HepG2 (cell line): ENCODE data around the gene CYTH1.

Experiments used
- AKNA ChIP-seq: sonication (generic); formaldehyde crosslinking; IDR thresholded peaks from 2 replicates; pipeline ENCODE4 v1.4.0; 2020; ENCODE audit warnings: missing genetic modification reagents, borderline replicate concordance
- CEBPZ ChIP-seq: IDR thresholded peaks from 2 replicates; pipeline ENCODE4 v1.6.1; 2012; ENCODE audit warnings: low read length, improper control_type of control experiment
- FOXA1 ChIP-seq, 2 experiments: fragments of 450-650 bp in 1 of 2; sonication (generic) in 1 of 2; formaldehyde crosslinking in 1 of 2; IDR thresholded peaks; 2 replicates each; pipeline versions ENCODE4 v1.4.0 to v1.6.1; 2016 to 2020; ENCODE audit warnings: missing genetic modification reagents in 1 of 2
- HMG20B ChIP-seq: conservative IDR thresholded peaks from 2 replicates; pipeline ENCODE4 v1.6.1; 2016; ENCODE audit warnings: missing genetic modification reagents, missing compliant biosample characterization
- ISX ChIP-seq: sonication (generic); formaldehyde crosslinking; conservative IDR thresholded peaks from 2 replicates; pipeline ENCODE4 v1.5.0; 2020; ENCODE audit warnings: missing genetic modification reagents
- PATZ1 ChIP-seq: sonication (generic); formaldehyde crosslinking; IDR thresholded peaks from 2 replicates; pipeline ENCODE4 v1.4.0; 2020; ENCODE audit warnings: missing genetic modification reagents
- RFX5 ChIP-seq: IDR thresholded peaks from 2 replicates; pipeline ENCODE4 v1.6.1; 2011; ENCODE audit warnings: low read depth, low read length, improper control_type of control experiment

- TF ChIP-seq ISX (CRISPR knock-in tag) = no peak
- TF ChIP-seq FOXA1 (IDR thresholded peaks at IDR 0.05) = no peak
- no peak for TF ChIP-seq FOXA1 (CRISPR knock-in tag; IDR thresholded peaks at IDR 0.05)
- TF ChIP-seq RFX5 = no peak
- no peak for TF ChIP-seq AKNA (CRISPR knock-in tag)
- TF ChIP-seq CEBPZ = no peak
- TF ChIP-seq PATZ1 (CRISPR knock-in tag) = no peak
- TF ChIP-seq HMG20B (CRISPR knock-in tag) = no peak
Observed at GRCh38 chr17:78726513-78726912, 55.6 kb downstream of the CYTH1 start.
